ENCODE data around the gene SLC8B1.

SLC8B1 gene

DNA sequence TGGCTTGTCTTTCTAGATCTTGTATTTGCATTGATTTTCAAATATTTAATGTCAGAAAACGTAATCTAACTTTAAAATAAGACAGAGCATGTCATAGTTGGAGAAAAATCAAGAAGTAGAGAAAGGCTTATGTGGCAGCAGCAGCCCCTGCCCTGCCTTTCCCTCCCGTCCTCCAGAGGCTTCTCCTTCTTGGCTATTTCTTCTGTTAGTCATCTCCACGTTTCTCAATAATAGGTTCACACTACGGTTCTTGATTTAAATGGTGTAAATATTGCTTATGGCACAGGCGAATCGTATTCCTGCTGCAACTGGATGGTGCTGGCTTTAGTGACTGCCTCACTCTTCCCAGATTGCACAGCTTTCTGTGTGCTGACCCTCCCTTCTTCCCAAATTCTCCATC, 42.8 kb downstream of the SLC8B1 start:
- no peak for DNase-seq

DNA sequence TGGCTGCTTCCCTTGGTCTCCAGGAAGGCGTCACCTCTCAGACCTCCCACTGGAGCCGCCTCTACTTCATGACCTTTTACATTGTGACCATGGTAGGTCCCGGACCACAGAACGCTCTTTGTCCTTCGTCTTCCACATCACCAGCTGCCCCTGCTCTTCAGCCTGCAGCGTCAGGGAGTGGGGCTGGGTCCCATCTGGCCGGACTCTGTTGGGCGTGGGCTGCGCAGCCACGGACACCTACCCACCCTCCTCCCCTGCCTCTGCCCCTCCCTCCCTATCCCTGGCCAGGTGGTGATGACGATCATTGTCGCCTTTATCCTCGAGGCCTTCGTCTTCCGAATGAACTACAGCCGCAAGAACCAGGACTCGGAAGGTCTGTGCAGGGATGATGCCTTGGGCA, 43.3 kb downstream of the SLC8B1 start:
- no peak for DNase-seq

- no peak for DNase-seq
Observed at GRCh38 chr12:113290506-113290905, 44.4 kb downstream of the SLC8B1 start.

GRCh38 chr12:113289361-113289760, 45.5 kb downstream of the SLC8B1 start:
- DNase-seq, result no peak

DNA sequence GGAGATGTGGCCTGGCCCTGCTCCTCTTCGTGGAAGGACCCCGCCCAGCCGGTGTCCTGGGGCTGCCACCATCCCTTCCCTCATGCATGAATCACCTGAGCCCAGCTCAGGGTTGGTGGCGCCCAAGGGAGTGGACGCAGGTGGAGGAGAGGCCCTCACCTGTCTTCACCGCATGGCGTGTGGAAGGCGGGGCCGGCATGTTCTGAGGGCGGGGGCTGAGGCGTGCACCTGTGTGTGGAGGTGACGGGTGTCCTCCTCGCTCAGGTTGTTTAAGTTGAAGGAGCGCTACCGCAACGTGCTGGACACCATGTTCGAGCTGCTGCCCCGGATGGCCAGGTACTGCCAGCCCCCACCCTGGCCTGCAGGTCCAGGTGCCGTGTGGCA, 47.0 kb downstream of the SLC8B1 start:
- DNase-seq, result no peak

- no peak for DNase-seq
Observed at GRCh38 chr12:113287146-113287898, 47.6 kb downstream of the SLC8B1 start.

- no peak for DNase-seq
Observed at GRCh38 chr12:113286712-113287111, 48.2 kb downstream of the SLC8B1 start.

GRCh38 chr12:113285679-113286610, 49.0 kb downstream of the SLC8B1 start:
- no peak for DNase-seq

- no peak for DNase-seq
Observed at GRCh38 chr12:113284751-113285150, 50.2 kb downstream of the SLC8B1 start.

GRCh38 chr12:113278633-113279032, 56.3 kb downstream of the SLC8B1 start:
- no peak for DNase-seq

DNA sequence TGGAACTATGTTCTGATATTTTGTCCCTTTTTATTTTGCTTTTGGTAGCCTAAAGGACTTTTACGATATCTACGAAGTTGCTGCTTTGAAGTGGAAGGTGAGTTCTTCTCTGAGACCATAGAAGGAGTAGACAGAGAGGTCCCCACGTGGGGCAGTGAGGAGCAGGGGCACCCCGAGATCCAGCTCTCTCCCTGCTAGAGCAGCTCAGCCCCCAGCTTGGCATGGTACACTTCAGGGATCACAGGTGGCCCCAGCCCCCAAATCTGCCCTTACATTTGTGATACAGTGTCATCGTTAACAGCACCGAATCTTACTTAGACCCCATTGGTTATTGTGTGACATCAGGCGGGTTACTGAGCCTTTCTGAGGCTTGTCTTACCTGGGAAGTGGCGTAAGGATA, 56.8 kb downstream of the SLC8B1 start:
- DNase-seq, result no peak

- DNase-seq, result no peak
Observed at GRCh38 chr12:113277511-113277910, 57.4 kb downstream of the SLC8B1 start.

DNA sequence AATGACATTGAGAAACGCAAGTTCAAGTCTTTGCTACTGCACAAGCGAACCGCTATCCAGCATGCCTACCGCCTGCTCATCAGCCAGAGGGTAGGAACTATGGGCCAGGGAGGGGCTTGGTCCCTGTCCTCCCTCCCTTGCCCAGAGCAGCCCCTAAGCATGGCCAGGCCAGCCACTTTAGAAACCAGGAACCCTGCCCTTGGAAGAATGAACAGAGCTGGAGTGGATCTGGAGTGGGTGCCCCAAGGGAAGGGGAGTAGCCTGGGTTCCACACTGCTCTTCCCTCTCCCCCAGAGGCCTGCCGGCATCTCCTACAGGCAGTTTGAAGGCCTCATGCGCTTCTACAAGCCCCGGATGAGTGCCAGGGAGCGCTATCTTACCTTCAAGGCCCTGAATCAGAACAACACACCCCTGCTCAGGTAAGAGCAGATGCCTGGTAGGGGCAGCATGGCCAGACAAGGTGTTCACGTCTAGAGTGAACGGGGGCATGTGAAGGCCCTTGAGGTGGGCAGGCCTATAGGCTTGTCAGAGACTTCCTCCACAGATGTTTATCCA, 57.9 kb downstream of the SLC8B1 start:
- DNase-seq, result no peak

DNA sequence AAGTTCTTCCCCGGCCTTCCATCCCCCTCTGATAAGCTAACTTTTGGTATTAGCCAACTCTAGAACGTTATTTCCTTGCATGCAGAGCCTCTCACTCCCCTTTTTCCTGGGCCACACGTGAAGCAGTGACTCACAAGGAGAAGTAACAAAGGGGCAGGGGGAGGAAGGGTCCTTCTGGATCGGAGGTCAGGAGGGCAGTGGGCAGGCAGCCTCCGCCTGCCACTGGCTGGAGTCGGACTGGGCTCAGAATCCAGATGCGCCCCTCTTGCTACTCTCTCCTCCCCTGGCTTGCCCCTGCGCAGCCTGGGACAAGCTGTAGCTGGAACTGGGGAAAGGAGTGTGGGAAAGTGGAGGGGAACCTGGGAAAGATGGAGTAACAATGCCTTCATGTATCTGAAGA, 58.6 kb downstream of the SLC8B1 start:
- DNase-seq, result no peak

- no peak for DNase-seq
Observed at GRCh38 chr12:113274848-113275247, 60.1 kb downstream of the SLC8B1 start.

GRCh38 chr12:113273053-113273725, 61.7 kb downstream of the SLC8B1 start:
- no peak for DNase-seq

GRCh38 chr12:113271853-113272561, 62.9 kb downstream of the SLC8B1 start:
- peak; percentile 28 for DNase-seq

DNA sequence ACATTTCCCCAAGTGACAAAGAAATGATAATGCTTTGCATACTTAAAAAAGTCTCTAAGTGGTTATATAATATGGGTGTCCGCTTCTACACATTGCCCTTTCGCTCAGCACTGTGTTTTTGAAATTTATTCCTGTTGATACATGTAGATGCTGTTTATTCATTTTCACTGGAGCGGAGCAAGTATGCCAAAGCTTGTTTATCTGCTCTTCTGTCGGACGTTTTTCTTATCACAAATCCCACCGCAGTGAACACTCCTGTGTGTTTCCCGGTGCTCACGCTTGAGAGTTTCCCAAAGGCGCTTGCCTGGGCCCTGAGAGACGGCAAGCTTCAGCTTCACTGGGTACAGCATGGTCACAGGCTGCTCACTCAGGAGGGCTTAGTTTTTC, 63.5 kb downstream of the SLC8B1 start:
- DNase-seq, result no peak

GRCh38 chr12:113270709-113271009, 64.2 kb downstream of the SLC8B1 start:
- DNase-seq, result no peak

GRCh38 chr12:113269257-113269943, 65.5 kb downstream of the SLC8B1 start:
- no peak for DNase-seq

DNA sequence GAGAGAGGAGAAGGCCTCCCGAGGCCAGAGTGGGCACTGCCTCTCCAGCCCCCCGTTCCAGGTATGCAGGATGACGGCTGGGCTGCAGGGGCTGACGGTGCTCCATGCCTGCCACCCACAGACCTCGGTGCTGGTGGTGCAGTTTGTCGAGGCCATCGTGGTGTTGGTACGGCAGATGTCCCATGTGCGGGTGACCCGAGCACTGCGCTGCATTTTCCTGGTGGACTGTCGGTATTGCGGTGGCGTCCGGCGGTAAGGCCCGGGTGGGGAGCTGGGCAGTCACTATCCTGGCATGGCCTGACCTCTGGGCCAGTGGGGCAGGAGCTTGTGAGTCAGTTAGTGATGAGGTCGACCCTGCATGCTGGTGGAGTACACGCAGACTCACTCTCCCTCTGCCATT, 66.3 kb downstream of the SLC8B1 start:
- DNase-seq, result no peak

DNA sequence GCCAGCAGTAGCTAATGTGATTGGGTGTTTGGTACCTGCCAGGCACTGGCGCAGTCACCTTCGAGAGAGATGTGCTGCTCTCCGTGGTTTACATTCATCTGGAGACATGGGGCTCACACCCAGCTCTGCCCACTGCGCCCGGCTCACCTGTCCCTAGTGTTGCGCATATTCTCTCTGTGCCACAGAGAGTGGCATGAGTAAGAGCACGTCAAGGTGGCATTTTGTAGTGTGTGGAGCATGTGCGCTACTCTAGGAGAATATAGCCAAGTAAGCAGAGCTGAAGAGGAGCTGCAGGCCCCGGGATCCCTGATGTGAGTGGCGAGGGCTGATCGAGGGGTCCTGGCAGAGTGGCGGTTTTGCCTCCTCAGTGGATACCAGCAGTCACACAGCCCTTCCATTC, 66.8 kb downstream of the SLC8B1 start:
- no peak for DNase-seq

Measured in stimulated activated CD4-positive, alpha-beta T cell treated with anti-CD3 and anti-CD28 coated beads, Interleukin-4, amount 100 ng/mL, for 24 hours (primary cell).